ENCODE results near the gene ZBTB1.

- TF ChIP-seq CTCF (IDR thresholded peaks at IDR 0.05) (no peak), POLR2A (IDR thresholded peaks at IDR 0.05) (no peak), POLR2AphosphoS5 (IDR thresholded peaks at IDR 0.05) (no peak)
Observed at GRCh38 chr14:64541972-64542835, 37.6 kb downstream of the ZBTB1 start.

All from breast epithelium (tissue), 3 donors.